Duodenal mucosa (tissue), 2 donors: ENCODE measurements around the gene VIPR2.

Experiments used
- H3K27ac ChIP-seq: one replicate; pipeline ENCODE4 v1.7.0; 2013; ENCODE audit warnings: low read depth, low read length
- H3K27me3 ChIP-seq, 2 donors: one replicate each; pipeline ENCODE4 v1.7.0; 2013; ENCODE audit warnings: low read length in 2 of 2, control low read depth in 1 of 2; ENCODE audit not compliant: insufficient read depth in 2 of 2, control insufficient read depth in 1 of 2
- H3K36me3 ChIP-seq, 2 donors: one replicate each; pipeline ENCODE4 v1.7.0; 2013; ENCODE audit warnings: low read length in 2 of 2, control low read depth in 1 of 2; ENCODE audit not compliant: insufficient read depth in 2 of 2, control insufficient read depth in 1 of 2
- H3K4me1 ChIP-seq, 2 donors: one replicate each; pipeline ENCODE4 v1.7.0; 2013; ENCODE audit warnings: low read length in 2 of 2, control low read depth in 1 of 2; ENCODE audit not compliant: insufficient read depth in 2 of 2, control insufficient read depth in 1 of 2
- H3K4me3 ChIP-seq, 2 donors: one replicate each; pipeline ENCODE4 v1.7.0; 2013; ENCODE audit warnings: low read length in 2 of 2, low read depth in 1 of 2
- H3K9ac ChIP-seq, 2 donors: one replicate each; pipeline ENCODE4 v1.7.0; 2013; ENCODE audit warnings: low read length in 2 of 2, low read depth in 1 of 2
- H3K9me3 ChIP-seq, 2 donors: one replicate each; pipeline ENCODE4 v1.7.0; 2013; ENCODE audit warnings: low read length in 2 of 2, control low read depth in 1 of 2; ENCODE audit not compliant: control insufficient read depth in 1 of 2

Gene VIPR2

GRCh38 chr7:159061209-159061608 lies 83.5 kb downstream of the VIPR2 start:
- Histone ChIP-seq H3K27me3 (no peaks in the 10 kb centered on the region), H3K36me3 (no peaks in the 10 kb centered on the region), H3K4me1 (no peaks in the 10 kb centered on the region), H3K9me3 (no peaks in the 10 kb centered on the region), H3K4me3 (no peak overlapping the region), H3K27ac (no peak overlapping the region), H3K9ac (no peak overlapping the region)

GRCh38 chr7:159060440-159060839 lies 84.2 kb downstream of the VIPR2 start:
- Histone ChIP-seq H3K4me1 (no peaks in the 10 kb centered on the region), H3K36me3 (no peaks in the 10 kb centered on the region), H3K9me3 (no peaks in the 10 kb centered on the region), H3K4me3 (no peak overlapping the region), H3K27me3 (no peaks in the 10 kb centered on the region), H3K9ac (no peak overlapping the region), H3K27ac (no peak overlapping the region)

GRCh38 chr7:159059629-159060028 lies 85.0 kb downstream of the VIPR2 start:
- no peak overlapping the region for H3K9ac ChIP-seq
- H3K27ac ChIP-seq = no peak overlapping the region
- no peaks in the 10 kb centered on the region for H3K36me3 ChIP-seq
- no peaks in the 10 kb centered on the region for H3K4me1 ChIP-seq
- no peak overlapping the region for H3K4me3 ChIP-seq
- no peaks in the 10 kb centered on the region for H3K27me3 ChIP-seq
- H3K9me3 ChIP-seq = no peaks in the 10 kb centered on the region

GRCh38 chr7:159057647-159058046 lies 87.0 kb downstream of the VIPR2 start:
- Histone ChIP-seq H3K9me3 (no peaks in the 10 kb centered on the region), H3K36me3 (no peaks in the 10 kb centered on the region), H3K27ac (no peak overlapping the region), H3K4me3 (no peak overlapping the region), H3K27me3 (no peaks in the 10 kb centered on the region), H3K9ac (no peak overlapping the region), H3K4me1 (no peaks in the 10 kb centered on the region)

GRCh38 chr7:159056737-159057136 lies 87.9 kb downstream of the VIPR2 start:
- Histone ChIP-seq H3K36me3 (no peaks in the 10 kb centered on the region), H3K27ac (no peak overlapping the region), H3K4me1 (no peaks in the 10 kb centered on the region), H3K9me3 (no peaks in the 10 kb centered on the region), H3K27me3 (no peaks in the 10 kb centered on the region), H3K4me3 (no peak overlapping the region), H3K9ac (no peak overlapping the region)

- no peak overlapping the region for H3K9ac ChIP-seq
- no peaks in the 10 kb centered on the region for H3K27me3 ChIP-seq
- no peak overlapping the region for H3K27ac ChIP-seq
- H3K4me3 ChIP-seq = no peak overlapping the region
- H3K36me3 ChIP-seq = no peaks in the 10 kb centered on the region
- H3K9me3 ChIP-seq = no peaks in the 10 kb centered on the region
- H3K4me1 ChIP-seq = no peaks in the 10 kb centered on the region
Measured at GRCh38 chr7:159051916-159052315, 92.8 kb downstream of the VIPR2 start.

GRCh38 chr7:159050704-159051103 lies 94.0 kb downstream of the VIPR2 start:
- H3K9me3 ChIP-seq = no peaks in the 10 kb centered on the region
- H3K4me1 ChIP-seq = no peaks in the 10 kb centered on the region
- H3K9ac ChIP-seq = no peak overlapping the region
- no peaks in the 10 kb centered on the region for H3K27me3 ChIP-seq
- H3K27ac ChIP-seq = no peak overlapping the region
- H3K4me3 ChIP-seq = no peak overlapping the region
- no peaks in the 10 kb centered on the region for H3K36me3 ChIP-seq

GRCh38 chr7:159049266-159050025 lies 95.2 kb downstream of the VIPR2 start:
- Histone ChIP-seq H3K4me1 (no peaks in the 10 kb centered on the region), H3K27me3 (no peaks in the 10 kb centered on the region), H3K36me3 (no peaks in the 10 kb centered on the region), H3K27ac (no peak overlapping the region), H3K9me3 (no peaks in the 10 kb centered on the region), H3K9ac (no peak overlapping the region), H3K4me3 (no peak overlapping the region)

GRCh38 chr7:159048656-159049055 lies 96.0 kb downstream of the VIPR2 start:
- H3K27ac ChIP-seq = no peak overlapping the region
- no peak overlapping the region for H3K4me3 ChIP-seq
- no peaks in the 10 kb centered on the region for H3K9me3 ChIP-seq
- H3K4me1 ChIP-seq = no peaks in the 10 kb centered on the region
- no peak overlapping the region for H3K9ac ChIP-seq
- no peaks in the 10 kb centered on the region for H3K27me3 ChIP-seq
- no peaks in the 10 kb centered on the region for H3K36me3 ChIP-seq

GRCh38 chr7:159047536-159047935 lies 97.1 kb downstream of the VIPR2 start:
- no peaks in the 10 kb centered on the region for H3K4me1 ChIP-seq
- H3K27ac ChIP-seq = no peak overlapping the region
- no peaks in the 10 kb centered on the region for H3K27me3 ChIP-seq
- H3K4me3 ChIP-seq = no peak overlapping the region
- H3K36me3 ChIP-seq = no peaks in the 10 kb centered on the region
- no peak overlapping the region for H3K9ac ChIP-seq
- H3K9me3 ChIP-seq = no peaks in the 10 kb centered on the region
